Cardiac fibroblast (primary cell): ENCODE measurements around the gene MUSK.
A peak's percentile ranks its signal among the peaks of the same experiment; 100 is the strongest.
"Not testable (repeated sequence)": the region's sequence is repeated elsewhere in the genome, so short reads cannot be mapped to it uniquely, and the experiment has no call there.

Experiments used
- DNase-seq, 2 donors: peaks; one replicate each; pipeline versions ENCODE4 v3.0.0 to v3.0.0-alpha.2; 2010; ENCODE audit warnings: low read depth in 2 of 2
- H3K4me3 ChIP-seq, 2 donors: replicated peaks in 1 of 2; 1 replicate in 1 of 2; 2 replicates in 1 of 2; pipeline ENCODE4 v1.5.1; 2011; ENCODE audit warnings: low read depth in 2 of 2, low read length in 2 of 2, mild to moderate bottlenecking in 2 of 2, moderate library complexity in 1 of 2
- TF ChIP-seq, protein P1 (sequence below): IDR thresholded peaks from one replicate; pipeline ENCODE4 v1.5.1; 2011; ENCODE audit warnings: low read depth, mild to moderate bottlenecking, low read length, inconsistent platforms

MUSK gene

DNA sequence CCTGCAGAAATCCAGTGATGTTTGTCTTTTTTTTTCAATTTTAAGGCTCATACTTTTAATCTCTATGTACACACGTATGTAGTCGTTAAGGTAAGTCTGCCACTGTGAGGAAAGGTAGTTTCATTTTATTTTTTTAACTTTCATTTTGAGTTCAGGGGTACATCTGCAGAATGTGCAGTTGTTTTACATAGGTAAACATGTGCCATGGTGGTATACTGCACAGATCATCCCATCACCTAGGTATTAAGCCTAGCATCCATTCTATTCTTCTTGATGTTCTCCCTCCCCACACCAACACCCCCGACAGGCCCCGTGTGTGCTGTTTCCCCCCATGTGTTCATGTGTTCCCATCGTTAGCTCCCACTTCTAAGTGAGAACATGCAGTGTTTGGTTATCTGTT, 19.7 kb downstream of the MUSK start:
- H3K4me3 ChIP-seq: no peak overlapping the region
- TF ChIP-seq, protein P1, sequence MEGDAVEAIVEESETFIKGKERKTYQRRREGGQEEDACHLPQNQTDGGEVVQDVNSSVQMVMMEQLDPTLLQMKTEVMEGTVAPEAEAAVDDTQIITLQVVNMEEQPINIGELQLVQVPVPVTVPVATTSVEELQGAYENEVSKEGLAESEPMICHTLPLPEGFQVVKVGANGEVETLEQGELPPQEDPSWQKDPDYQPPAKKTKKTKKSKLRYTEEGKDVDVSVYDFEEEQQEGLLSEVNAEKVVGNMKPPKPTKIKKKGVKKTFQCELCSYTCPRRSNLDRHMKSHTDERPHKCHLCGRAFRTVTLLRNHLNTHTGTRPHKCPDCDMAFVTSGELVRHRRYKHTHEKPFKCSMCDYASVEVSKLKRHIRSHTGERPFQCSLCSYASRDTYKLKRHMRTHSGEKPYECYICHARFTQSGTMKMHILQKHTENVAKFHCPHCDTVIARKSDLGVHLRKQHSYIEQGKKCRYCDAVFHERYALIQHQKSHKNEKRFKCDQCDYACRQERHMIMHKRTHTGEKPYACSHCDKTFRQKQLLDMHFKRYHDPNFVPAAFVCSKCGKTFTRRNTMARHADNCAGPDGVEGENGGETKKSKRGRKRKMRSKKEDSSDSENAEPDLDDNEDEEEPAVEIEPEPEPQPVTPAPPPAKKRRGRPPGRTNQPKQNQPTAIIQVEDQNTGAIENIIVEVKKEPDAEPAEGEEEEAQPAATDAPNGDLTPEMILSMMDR: no peak
- no peak for DNase-seq

DNA sequence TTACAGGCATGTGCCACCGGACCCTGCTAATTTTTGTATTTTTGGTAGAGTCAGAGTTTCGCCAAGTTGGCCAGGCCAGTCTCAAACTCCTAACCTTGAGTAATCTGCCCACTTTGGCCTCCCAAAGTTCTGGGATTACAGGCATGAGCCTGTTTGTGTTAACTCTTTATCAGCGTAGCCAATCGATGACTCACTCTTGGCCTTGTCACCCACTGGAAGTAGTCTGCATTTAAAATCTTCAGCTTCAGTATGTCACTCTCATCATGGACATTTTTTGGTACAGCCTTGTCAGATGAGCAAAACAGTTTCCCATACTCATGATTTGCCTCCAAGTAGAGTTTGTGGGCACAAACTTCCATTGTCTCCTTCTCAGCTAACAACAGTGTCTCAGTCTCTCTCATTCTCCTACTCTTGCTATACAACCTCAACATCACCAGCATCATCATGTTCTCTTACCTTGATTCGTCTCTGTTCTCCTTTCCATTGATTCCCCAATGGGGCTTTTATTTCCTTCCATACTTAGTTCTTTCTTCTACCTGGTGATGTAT, 22.5 kb downstream of the MUSK start:
- no peak overlapping the region for H3K4me3 ChIP-seq
- peak in 1 of 2 donors; percentile 38 for DNase-seq
- TF ChIP-seq, protein P1: no peak

DNA sequence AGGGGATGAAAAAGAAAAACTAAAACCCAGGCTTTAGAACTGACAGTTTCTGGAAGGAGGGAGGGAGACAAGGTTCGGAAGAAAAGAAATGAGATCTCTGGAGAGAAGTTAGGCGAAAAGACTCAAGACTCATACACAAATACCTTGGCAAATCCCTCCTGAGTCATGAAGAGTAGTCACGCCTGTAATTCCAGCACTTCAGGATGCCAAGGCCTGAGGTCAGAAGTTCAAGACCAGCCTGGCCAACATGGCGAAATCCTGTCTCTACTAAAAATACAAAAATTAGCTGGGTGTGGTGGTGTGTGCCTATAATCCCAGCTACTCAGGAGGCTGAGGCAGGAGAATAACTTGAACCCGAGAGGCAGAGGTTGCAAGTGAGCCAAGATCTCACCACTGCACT, 27.3 kb downstream of the MUSK start:
- DNase-seq: peak; percentile 55 to 74
- H3K4me3 ChIP-seq: not testable (repeated sequence)

- peak; percentile 8 to 42 for DNase-seq
- TF ChIP-seq, protein P1: no peak
Observed at GRCh38 chr9:110700953-110701352, 32.4 kb downstream of the MUSK start.

GRCh38 chr9:110703669-110704068, 35.1 kb downstream of the MUSK start:
- H3K4me3 ChIP-seq: no peak overlapping the region
- TF ChIP-seq, protein P1: no peak
- DNase-seq: no peak

More at GRCh38 chr9:110700953-110701352, 32.4 kb downstream of the MUSK start:
- H3K4me3 ChIP-seq: no peak overlapping the region

DNA sequence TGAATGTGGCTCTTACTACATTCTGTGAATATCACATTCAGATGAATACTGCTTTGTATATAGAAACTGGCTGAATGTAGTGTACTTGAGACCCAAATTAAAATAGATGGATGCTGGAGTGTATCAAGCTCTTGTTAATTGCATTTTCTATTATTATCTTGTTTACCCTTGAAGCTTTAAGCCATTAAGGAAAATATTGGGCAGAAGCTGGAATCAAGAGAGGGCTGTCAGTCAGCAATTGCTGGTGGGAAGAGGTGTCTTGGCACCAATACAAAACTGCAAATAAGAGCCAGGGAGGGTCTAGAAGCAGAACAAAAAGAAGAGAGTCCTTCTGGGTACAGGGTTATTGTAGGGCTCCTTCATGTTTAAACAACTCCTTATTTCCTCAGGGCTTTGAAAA, 38.8 kb downstream of the MUSK start:
- TF ChIP-seq, protein P1: no peak
- H3K4me3 ChIP-seq: no peak overlapping the region

GRCh38 chr9:110710420-110710819, 41.8 kb downstream of the MUSK start:
- DNase-seq: no peak
- TF ChIP-seq, protein P1: no peak
- no peak overlapping the region for H3K4me3 ChIP-seq

More for the DNA sequence above, 38.8 kb downstream of the MUSK start:
- DNase-seq: no peak
